Subcutaneous abdominal adipose tissue (tissue), 5 donors: ENCODE results near the gene RYR1.
"Not testable (repeated sequence)": the region's sequence is repeated elsewhere in the genome, so short reads cannot be mapped to it uniquely, and the experiment has no call there.

Experiments
- H3K27ac ChIP-seq: one replicate; pipeline ENCODE4 v1.7.0; 2013; ENCODE audit warnings: low read depth, mild to moderate bottlenecking, inconsistent platforms, low read length, moderate library complexity
- H3K27me3 ChIP-seq, 5 donors: one replicate each; pipeline ENCODE4 v1.7.0; 2013; ENCODE audit warnings: low read length in 5 of 5, inconsistent platforms in 1 of 5; ENCODE audit not compliant: control insufficient read depth in 5 of 5, insufficient read depth in 4 of 5
- H3K36me3 ChIP-seq, 5 donors: one replicate each; pipeline ENCODE4 v1.7.0; 2013; ENCODE audit warnings: low read length in 5 of 5; ENCODE audit not compliant: control insufficient read depth in 5 of 5, insufficient read depth in 5 of 5
- H3K4me1 ChIP-seq, 5 donors: one replicate each; pipeline ENCODE4 v1.7.0; 2013; ENCODE audit warnings: low read length in 5 of 5, mild to moderate bottlenecking in 3 of 5, moderate library complexity in 1 of 5; ENCODE audit not compliant: control insufficient read depth in 5 of 5, insufficient read depth in 5 of 5
- H3K4me3 ChIP-seq, 5 donors: one replicate each; pipeline ENCODE4 v1.7.0; 2013; ENCODE audit warnings: low read length in 5 of 5, low read depth in 1 of 5
- H3K9ac ChIP-seq, 5 donors: one replicate each; pipeline ENCODE4 v1.7.0; 2013; ENCODE audit warnings: low read length in 5 of 5, mild to moderate bottlenecking in 4 of 5, moderate library complexity in 3 of 5
- H3K9me3 ChIP-seq, 5 donors: one replicate each; pipeline ENCODE4 v1.7.0; 2013; ENCODE audit warnings: low read length in 5 of 5; ENCODE audit not compliant: control insufficient read depth in 5 of 5
- donor health status: healthy.
- donor health status: healthy.
- donor health status: healthy.
- donor health status: healthy.
- donor health status: healthy.

Gene RYR1

DNA sequence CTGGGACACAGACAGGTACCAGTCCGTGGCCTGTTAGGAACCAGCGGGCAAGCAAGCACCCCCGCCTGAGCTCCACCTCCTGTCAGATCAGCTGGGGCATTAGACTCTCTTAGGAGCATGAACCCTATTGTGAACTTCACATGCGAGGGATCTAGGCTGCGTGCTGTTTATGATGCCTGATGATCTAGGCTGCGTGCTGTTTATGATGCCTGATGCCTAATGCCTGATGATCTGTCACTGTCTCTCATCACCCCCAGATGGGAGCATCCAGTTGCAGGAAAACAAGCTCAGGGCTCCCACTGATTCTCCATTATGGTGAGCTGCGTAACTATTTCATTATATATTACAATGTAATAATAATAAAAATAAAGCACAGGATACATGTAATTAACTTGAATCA is 11.1 kb upstream of the RYR1 start:
- peaks cover 10 to 32% (median 25%) of the 10 kb centered on the region in 5 donors for H3K27me3 ChIP-seq
- H3K36me3 ChIP-seq = peaks cover 0 to 11% (median 0%) of the 10 kb centered on the region in 5 donors

DNA sequence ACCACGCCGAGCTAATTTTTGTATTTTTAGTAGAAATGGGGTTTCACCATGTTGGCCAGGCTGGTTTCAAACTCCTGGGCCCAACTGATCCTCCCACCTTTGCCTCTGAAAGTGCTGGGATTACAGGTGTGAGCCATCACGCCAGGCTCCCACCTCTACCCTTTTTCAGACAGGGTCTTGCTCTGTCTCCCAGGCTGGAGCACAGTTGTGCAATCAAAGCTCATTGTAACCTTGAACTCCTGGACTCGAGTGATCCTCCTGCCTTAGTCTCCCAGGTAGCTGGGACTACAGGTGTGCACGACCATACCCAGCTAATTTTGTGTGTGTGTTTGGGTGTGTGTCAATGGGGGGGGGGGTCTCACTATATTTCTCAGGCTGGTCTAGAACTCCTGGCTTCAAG is 9.2 kb upstream of the RYR1 start:
- Histone ChIP-seq H3K27me3 (peaks cover 10 to 22% (median 17%) of the 10 kb centered on the region in 5 donors), H3K9ac (no peak overlapping the region), H3K4me1 (peaks cover 0 to 3% (median 0%) of the 10 kb centered on the region in 5 donors), H3K36me3 (peaks cover 0 to 11% (median 0%) of the 10 kb centered on the region in 5 donors), H3K27ac (no peak overlapping the region), H3K9me3 (no peaks in the 10 kb centered on the region), H3K4me3 (no peak overlapping the region)

More for the DNA sequence above, 11.1 kb upstream of the RYR1 start:
- Histone ChIP-seq H3K27ac (no peak overlapping the region), H3K9ac (no peak overlapping the region), H3K9me3 (no peaks in the 10 kb centered on the region), H3K4me3 (no peak overlapping the region), H3K4me1 (peaks cover 2 to 15% (median 10%) of the 10 kb centered on the region in 5 donors)

DNA sequence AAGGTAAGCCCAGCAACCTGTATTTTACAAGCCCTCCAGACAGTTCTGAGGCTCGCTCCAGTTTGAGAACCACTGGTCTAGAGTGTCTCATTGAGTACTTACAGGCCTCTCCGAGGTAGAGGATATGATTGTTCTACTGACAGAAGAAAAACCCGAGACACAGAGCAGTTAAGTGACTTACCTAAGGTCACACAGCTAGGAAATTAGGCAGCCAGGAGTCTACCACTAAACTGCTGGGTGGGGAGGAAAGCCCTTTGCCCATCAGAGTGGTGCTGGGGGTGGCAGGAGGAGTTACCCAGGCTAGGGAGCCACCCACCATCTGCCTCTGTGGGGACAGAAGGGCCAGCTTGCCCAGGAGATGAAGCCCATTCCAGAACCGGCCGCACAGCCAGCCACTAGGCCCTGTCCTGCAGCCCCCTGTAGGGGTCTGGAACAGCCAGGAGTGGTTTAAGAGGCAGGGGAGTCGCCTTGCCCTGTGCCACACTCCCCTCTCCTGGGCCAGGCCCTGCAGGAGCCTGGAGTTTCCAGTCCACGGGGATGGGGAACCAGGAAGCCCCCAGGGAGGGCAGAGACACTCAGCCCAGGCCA is 8.2 kb upstream of the RYR1 start:
- Histone ChIP-seq H3K4me1 (peaks cover 0 to 3% (median 0%) of the 10 kb centered on the region in 5 donors), H3K36me3 (peaks cover 0 to 6% (median 0%) of the 10 kb centered on the region in 5 donors), H3K4me3 (peak overlapping the region; percentile 33 to 63 (median 54)), H3K9me3 (no peaks in the 10 kb centered on the region), H3K27ac (no peak overlapping the region), H3K9ac (peak overlapping the region in 3 of 5 donors; percentile 64 to 71 (median 64)), H3K27me3 (peaks cover 6 to 18% (median 14%) of the 10 kb centered on the region in 5 donors)

DNA sequence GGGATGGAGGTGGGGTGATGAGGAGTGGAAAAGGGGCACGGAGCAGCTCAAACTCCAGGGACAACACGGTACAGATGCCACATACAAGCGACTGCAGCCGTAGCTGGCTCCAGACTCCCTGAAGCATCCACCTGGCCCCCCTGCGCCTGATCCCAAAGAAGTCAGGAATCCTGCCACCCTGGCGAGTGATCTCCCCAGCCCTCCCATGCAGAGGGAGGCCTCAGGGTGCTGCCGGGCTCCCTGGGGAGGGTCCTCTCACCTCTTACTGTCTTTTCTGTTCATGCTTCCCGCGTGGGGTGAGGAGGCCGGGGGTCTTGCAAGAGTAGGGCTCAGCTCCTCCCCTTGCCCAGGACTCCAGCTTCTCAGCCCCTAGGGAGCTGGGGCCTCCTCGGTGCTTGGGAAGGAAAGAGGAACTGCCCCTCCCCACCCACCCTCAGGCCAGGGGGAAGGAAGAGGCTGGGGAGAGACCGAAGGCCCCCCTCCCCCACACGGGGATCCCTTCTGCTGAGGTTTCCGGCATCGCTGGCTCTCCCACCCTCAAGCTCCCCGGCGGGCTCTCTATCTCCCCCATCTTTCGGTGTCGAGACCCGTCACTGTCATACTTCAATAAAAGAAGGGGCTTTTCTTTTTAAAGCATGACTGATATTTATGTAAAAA is 7.6 kb upstream of the RYR1 start, which contains the start of gene RASGRP4:
Gene RASGRP4 (minus strand): TSS at position 410 of the 657 bp plus-strand sequence. CDS start 128 bp downstream, at position 282.
- H3K27me3 ChIP-seq = peaks cover 6 to 16% (median 10%) of the 10 kb centered on the region in 5 donors

DNA sequence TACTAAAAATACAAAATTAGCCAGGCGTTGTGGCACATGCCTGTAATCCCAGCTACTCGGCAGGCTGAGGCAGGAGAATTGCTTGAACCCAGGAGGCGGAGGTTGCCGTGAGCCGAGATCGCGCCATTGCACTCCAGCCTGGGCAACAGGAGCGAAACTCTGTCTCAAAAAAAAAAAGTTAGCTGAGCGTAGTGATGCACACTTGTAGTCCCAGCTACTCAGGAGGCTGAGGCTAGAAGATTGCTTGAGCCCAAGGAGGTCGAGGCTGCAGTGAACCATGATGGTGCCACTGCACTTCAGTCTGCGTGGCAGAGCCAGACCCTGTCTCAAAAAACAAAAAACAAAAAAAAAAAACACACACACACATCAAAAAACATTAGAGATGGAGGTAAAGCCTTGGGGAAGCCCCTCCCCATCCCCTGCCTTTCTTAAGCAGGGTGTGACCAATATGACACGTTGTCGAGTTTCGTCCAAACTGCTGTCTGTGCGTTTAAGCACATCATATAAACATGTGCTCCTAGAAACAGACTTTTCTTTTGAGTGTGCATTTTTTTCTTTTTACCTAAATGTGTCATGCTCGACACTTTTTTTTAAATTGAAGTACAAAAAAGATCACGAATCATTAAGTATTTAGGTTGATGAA is 6.3 kb upstream of the RYR1 start:
- not testable (repeated sequence) for H3K27ac ChIP-seq, H3K36me3 ChIP-seq, H3K9ac ChIP-seq, H3K4me3 ChIP-seq, H3K4me1 ChIP-seq, H3K9me3 ChIP-seq
- H3K27me3 ChIP-seq = peaks cover 8 to 12% (median 10%) of the 10 kb centered on the region in 5 donors

More for the DNA sequence above, 7.6 kb upstream of the RYR1 start, which contains the start of gene RASGRP4:
- H3K27ac ChIP-seq = no peak within 1 kb of the TSS
- no peaks in the 10 kb centered on the region for H3K9me3 ChIP-seq
- peak within 1 kb of the TSS in 3 of 5 donors; percentile 64 to 71 (median 64) for H3K9ac ChIP-seq
- H3K4me1 ChIP-seq = peaks cover 0 to 3% (median 0%) of the 10 kb centered on the region in 5 donors
- H3K4me3 ChIP-seq = peak within 1 kb of the TSS; percentile 33 to 63 (median 54)
- H3K36me3 ChIP-seq = peaks cover 0 to 4% (median 0%) of the 10 kb centered on the region in 5 donors

DNA sequence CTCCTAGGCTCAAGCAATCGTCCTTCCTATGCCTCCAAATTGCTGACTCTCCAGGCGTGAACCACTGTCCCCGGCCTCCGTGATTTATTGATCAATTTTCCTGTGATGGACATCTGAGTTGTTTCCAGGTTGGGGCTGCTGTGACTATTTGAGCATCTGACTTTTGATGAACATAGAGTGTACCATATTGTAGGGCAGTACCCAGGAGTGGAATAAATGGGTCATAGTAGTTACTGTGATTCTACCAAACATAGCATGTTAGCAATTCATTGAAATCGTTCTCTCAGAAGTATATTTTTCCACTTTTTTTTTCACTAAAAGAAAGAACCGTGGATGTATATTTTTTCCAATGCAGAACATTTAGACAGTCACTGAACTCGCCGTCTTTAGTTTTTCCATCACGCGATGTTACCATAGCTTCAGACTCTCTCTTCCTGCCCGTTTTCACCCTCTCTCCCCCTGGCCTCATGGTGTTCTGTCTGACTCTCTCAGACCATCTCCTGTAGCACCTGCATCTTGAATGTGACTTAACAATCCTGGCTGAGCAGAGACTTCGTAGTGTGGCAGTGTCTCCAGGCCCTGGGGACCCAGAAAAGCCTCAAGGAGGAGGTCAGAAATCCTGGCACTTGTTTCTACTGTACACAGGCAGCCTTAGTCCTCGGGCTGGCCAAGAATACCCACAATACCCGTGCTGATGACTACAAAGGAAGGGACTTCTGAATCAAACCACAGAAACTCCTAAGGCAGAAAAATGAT is 4.3 kb upstream of the RYR1 start:
- no peaks in the 10 kb centered on the region for H3K36me3 ChIP-seq
- H3K27me3 ChIP-seq = peaks cover 8 to 19% (median 14%) of the 10 kb centered on the region in 5 donors

DNA sequence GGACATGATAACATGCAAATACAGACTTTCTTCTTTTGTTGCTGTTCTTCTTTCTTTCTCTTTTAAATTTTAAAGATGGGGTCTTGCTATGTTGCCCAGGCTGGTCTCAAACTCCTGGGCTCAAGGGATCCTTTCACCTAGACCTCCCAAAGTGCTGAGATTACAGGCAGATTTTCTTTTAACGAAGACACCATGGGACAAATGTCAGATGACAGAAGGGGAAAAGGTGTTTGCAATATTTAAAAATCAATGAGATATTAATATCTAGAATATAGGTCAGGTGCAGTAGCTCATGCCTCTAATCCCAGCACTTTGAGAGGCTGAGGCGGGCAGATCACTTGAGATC is 3.7 kb upstream of the RYR1 start:
- H3K27ac ChIP-seq = no peak overlapping the region
- no peak overlapping the region for H3K4me3 ChIP-seq
- H3K36me3 ChIP-seq = no peaks in the 10 kb centered on the region
- no peak overlapping the region for H3K9ac ChIP-seq
- no peaks in the 10 kb centered on the region for H3K9me3 ChIP-seq
- H3K4me1 ChIP-seq = peaks cover 0 to 8% (median 0%) of the 10 kb centered on the region in 5 donors
- peaks cover 14 to 24% (median 18%) of the 10 kb centered on the region in 5 donors for H3K27me3 ChIP-seq

More for the DNA sequence above, 4.3 kb upstream of the RYR1 start:
- Histone ChIP-seq H3K4me1 (peaks cover 0 to 8% (median 0%) of the 10 kb centered on the region in 5 donors), H3K27ac (no peak overlapping the region), H3K4me3 (no peak overlapping the region), H3K9ac (no peak overlapping the region), H3K9me3 (no peaks in the 10 kb centered on the region)

DNA sequence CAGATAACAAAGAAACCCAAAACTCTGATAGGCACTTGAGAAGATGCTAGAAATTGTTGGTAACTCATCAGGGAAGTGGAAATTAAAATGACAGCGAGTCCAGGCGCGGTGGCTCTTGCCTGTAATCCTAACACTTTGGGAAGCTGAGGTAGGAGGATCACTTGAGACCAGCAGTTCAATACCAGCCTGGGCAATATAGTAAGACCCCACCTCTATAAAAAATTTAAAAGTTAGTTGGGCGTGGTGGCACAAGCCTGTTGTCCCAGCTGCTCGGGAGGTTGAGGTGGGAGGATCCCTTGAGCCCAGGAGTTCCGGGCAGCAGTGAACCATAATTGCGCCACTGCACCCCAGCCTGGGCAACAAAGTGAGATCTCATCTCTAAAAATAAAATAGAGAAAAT is 2.6 kb upstream of the RYR1 start:
- peaks cover 0 to 8% (median 0%) of the 10 kb centered on the region in 5 donors for H3K4me1 ChIP-seq
- H3K36me3 ChIP-seq = no peaks in the 10 kb centered on the region
- H3K4me3 ChIP-seq = no peak overlapping the region
- H3K9ac ChIP-seq = no peak overlapping the region
- peaks cover 13 to 23% (median 15%) of the 10 kb centered on the region in 5 donors for H3K27me3 ChIP-seq
- H3K27ac ChIP-seq = no peak overlapping the region
- no peaks in the 10 kb centered on the region for H3K9me3 ChIP-seq

DNA sequence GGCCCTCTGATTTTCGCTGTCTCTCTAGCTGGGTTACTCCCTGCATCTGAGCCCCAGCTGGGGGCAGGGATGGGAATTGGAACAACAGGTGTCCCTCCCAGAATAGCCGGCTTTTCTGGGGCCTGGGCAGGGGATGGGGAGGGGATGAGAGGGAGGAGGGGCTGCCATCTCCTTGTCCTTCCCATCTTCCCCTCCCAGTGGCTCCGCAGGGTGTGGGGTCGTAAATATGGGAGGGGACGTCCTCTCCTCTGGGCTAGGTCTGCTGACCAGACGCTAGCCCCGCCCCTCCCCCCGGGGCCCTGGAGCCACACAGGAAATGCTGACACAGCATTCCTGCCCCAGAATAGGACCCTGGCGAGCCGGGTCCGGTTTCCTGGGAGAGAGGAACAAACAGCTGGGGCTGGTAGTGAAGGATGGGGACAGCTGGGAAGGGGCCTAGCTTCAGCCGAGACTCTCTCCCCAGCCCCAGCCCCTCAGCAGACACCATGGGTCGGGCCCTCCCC is 1.1 kb downstream of the RYR1 start:
- H3K36me3 ChIP-seq = no peaks in the 10 kb centered on the region
- H3K9me3 ChIP-seq = no peaks in the 10 kb centered on the region
- peaks cover 13 to 23% (median 15%) of the 10 kb centered on the region in 5 donors for H3K27me3 ChIP-seq
- peak overlapping the region in 4 of 5 donors; percentile 21 to 58 (median 44) for H3K4me3 ChIP-seq
- peak overlapping the region in 1 of 5 donors; percentile 35 for H3K9ac ChIP-seq
- no peak overlapping the region for H3K27ac ChIP-seq
- H3K4me1 ChIP-seq = peaks cover 0 to 8% (median 0%) of the 10 kb centered on the region in 5 donors
